IPS-NIHi11 (cell line): Measurements from ENCODE around the gene SNX30.

Experiments used
- DNase-seq: peaks from one replicate; pipeline ENCODE4 v3.0.0; 2012; ENCODE audit warnings: mixed read lengths, low spot score

Gene SNX30

DNA sequence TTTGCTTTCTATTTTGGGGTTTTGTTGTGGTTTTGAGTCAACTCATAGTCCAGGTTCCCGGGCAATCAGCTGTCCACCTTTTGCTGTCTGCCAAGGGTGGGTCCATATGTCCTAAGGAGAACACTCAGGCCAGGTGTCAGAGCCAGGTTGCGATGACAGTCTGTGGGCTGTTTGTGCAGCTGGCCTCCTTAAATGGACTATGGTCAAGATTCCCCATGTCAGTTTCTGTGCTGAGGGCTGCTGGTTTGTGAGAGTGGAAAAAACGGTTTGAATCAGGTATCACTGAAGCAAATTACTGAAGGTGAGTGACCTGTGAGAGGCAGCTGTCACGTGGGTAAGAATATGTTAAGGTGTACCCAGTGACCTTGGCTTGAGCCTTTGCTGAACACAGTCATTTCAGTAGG lies 33.0 kb downstream of the SNX30 start:
- no peak for DNase-seq

DNA sequence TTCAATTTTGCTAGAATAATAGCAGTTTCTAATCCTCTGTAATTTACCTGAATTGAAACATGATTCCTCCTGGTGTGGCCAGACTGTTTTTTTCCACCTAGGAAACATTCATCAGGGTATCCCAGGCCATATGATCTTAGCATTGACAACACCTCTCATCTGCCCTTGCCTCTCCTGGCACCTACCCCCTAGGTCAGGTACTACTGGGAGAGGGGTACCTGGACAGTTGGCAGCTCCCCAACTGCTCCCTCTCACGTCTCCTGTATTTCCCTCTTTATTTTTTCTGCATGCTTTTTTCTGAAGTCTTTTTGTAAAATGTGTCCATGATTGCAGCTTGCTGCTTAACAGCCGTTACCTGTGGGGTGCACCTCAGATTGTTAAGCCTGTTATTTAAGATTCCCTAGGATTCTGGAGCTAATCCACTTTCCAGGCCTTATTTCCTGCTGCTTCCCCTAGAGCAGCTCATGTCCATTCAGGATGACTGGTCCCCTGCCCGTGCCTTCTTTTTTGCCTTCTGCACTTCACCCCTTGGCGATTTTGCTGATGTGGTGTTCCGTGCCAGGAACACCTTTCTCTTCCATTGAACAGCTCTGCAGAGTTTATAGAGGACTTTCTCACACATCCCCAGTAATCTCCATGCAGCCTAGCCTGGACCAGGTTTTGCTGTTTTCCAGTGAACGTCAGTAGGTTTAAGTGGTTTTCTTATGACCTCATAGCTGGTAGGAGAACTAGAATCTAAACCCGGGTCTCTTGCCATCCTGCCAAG lies 33.6 kb downstream of the SNX30 start:
- peak; percentile 65 for DNase-seq

DNA sequence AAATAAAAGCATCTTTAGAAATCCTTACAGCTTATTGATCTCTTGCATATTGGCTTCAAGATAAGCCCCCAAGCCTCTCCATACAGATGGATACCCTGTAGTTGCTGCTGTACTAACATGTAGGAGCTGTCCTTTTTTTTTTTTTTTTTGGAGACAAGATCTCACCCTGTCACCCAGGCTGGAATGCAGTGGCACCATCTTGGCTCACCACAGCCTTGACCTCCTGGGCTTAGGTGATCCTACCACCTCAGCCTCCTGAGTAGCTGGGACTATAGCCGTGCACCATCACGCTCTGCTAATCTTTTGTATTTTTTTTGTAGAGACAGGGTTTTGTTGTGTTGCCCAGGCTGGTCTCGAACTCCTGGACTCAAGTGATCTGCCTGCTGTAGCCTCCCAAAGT lies 35.4 kb downstream of the SNX30 start:
- DNase-seq: no peak

DNA sequence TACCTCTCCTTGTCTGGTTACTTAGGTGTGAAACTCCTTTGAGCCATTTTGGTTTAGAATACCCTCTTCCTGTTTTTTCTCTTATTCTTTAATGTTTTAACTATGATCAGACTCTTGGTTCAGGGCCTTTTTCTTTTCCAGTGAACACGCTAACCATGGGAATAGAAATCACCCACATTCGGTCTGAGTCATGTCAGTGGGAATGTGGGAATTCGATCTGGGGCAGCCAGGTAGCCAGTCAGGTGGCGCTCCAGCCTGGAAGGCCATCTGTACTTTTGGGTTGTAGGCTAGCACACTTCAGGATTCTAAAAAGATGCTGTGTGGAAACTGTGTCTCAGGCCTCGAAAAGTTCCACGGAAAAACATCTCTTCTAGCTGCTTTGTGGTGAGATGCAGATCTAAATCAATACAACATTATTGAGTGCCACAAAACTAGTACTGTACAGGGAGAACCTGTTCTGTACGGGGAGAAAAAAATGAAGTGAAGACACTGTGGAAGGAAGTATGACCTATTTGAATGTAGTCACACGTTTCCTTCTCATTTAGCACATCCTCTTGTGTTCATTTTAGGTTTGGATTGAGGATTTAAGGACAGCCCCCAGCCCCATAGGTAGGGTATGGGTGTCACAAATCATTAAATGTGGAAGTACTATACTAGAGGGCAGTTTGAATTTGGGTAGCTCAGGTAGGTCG lies 36.4 kb downstream of the SNX30 start:
- no peak for DNase-seq

DNA sequence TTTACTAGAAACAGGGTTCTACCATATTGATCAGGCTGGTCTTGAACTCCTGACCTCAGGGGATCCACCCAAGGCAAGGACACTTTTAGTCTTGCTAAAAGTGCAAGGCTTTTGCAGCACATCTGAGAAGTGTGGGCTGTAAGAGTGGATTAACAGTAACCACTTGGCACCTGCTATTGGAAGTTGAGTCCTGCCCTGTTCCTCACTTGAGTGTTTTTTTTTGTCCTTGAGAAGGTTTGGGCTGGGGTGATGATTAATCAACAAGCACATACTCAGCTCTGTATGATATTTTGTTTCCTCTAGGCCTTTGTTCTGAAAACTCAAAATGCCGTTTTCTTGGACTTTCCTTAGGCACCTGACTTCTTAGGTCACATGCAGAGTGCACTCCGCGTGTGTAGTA lies 37.4 kb downstream of the SNX30 start:
- no peak for DNase-seq

DNA sequence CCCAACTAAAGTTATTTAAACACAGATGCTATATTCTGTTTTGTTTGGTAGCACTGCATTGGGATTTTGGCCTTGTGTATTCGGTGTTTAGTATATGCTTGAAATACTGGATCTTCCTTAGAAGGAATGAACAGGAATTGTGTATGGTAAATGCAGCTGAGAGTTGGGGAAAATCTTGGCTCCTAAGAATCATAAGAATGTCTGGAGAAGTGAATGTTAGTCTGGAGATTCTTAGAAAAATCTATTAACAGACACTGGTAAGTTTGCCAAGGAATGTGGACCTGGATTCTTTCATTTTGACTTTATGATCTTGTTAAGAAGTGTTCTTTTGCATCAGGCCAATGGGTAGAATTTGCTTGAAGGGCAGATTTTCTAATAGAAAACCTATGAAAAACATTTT lies 38.9 kb downstream of the SNX30 start:
- DNase-seq: no peak

DNA sequence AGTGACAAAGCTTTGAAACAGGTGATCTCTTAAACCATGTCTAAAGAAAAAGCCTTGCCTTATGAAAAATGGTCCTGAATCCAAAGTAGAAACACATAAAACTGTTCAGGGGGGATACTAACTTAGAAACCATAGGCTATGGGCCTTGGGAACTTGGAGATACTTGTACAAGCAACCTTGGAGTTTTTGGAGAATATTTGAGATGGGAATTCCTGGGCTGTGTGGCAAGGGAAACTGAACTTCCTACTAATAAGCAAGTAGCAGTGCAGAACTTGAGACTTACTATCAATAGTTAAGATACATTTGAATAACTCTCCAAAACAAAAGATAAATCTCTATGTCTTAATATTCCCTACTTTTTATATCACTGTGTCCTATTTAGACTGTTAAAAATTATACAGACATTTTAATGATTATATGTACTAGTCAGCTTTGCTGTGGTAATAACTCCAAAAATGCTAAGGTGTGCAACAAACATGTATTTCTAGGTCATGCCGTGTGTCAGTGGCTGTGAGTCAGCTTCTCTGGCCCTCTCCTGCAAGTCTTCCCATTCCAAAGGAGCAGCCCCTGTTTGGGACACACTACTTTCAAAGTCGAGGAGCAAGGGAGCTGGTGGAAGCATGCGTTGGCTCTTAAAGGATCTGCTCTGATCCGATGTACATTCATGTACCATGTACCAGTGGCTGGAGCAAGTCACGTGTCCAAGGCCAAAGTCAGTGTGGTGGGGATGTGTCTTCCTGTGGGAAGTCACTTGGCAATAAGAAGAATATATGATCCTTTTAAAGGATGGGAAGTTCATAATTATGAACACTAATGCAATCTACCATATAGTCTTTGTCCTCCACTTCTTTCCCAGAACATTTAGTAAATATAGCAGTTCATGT lies 39.6 kb downstream of the SNX30 start:
- no peak for DNase-seq

DNA sequence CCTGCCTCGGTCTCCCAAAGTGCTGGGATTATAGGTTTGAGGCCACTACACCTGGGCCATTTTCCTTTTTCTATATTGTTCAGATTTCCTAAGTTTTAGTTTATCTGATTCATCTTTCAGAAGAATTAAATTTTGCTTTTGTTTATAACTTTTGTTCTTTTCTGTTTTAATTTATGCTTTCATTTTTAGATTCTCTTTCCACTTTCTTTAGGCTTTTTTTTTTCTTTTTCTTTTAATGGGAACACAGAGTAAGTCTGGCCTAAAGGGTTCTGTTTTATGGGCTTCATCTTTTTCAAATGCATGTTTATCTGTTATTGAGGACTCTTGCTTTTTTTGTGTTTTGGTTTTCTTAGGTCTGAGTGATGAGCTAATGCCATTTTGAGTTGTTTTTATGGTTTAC lies 42.1 kb downstream of the SNX30 start:
- no peak for DNase-seq

DNA sequence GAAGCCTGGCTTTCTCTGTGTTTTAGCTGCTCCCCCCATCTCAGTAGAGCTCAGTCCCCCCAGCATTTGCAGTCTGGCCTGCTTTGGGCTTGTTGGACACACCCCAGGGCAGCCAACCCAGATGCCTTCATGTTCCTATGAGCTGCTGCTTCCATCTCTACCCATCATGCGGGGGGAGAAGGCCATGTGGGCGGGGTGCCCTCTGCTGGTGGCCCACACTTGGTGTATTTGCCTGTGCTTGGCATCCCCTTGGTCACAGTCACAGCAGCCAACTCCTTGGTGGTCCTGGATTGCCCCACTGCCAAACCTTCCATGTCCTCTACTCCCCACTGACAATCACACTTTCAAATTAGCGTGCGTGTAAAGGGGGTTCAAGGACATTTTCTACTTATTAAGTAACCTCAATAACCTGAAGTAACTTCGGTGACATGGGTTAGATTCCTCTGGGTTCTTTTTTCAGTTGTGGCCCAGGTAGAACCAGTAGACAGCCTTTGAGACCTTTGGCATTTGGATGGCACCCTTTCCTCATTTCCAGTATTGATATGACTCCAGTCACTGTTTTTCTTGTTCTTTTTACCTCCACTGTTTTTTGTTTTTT lies 42.8 kb downstream of the SNX30 start:
- DNase-seq: peak; percentile 75

DNA sequence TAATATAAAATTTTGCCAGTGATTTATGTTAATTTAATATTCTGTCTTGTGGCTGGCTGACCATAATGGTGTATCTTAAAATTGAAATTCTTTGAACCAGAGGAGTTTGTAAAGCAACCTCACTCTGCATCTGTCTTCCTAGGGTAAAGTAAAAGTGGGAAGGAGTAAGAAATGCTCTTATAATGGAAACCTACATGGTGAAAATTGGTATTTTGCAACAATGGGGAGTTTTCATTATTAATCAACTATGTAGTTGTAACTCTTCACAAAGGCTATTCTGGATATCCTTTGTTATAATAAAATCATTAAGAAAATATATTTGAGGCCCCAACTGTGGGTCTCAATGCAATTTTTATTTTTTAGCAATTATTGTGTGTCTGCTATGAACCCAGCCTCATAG lies 44.2 kb downstream of the SNX30 start:
- no peak for DNase-seq

DNA sequence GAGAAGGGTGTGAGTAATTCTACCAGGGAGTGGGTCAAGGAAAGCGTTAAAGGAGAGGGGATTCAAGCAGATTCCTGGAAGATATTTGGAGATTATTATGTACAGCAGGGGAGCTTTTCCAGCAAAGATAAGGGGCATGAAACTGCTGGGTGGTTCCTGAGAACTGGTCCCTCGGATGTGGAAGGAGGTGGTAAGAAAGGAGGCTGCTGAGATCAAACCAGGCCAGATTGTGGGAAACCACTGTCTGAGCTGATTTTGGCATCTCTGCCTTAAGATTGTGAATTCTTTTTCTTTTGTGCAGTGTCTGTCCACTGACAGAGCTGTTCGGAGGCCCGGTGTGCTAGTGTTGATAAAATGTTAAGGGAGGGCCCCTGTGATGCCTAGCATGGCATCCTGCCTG lies 45.4 kb downstream of the SNX30 start:
- no peak for DNase-seq

DNA sequence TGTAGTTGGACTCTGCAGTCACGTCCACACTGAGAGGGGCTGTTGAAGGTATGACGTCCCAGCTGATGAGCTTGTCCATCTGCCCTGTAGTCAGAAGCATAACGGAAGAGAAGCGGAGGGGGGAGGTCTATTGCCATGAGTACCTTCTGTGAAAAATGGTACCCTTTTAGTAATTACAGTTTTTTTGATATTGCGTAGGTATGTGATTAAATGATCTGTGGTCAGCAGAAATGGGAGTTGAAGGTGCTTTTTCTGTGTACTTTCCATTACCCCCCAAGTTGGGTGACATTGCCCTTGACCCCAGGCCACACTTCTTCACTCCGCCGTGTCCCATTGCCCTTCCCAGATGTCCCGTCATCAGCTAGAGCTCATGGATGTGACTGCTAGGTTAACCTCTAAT lies 45.9 kb downstream of the SNX30 start:
- DNase-seq: no peak

DNA sequence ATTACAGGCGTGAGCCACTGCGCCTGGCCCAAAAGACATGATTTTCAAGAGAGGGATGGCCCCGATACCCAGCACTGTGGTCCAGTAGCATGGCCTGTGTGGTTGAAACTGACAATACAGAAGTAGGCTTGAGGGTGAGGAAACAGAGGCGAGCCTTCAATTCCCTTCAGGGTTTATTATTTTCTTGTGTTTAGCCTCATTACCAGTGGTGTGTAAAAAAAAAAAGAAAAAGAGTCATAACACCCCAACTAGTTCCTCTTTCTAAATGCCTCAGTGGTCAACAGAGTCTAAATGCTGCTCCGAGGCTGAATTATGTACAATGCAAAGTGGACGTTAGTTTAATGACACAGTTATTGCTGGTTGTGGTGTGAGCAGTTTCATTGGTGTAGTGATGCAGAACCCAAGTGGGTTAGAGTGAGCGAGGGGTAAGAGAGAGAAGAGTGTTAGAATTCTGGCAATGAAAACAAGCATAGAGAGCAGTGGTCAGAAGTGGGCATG lies 58.8 kb downstream of the SNX30 start:
- DNase-seq: no peak

DNA sequence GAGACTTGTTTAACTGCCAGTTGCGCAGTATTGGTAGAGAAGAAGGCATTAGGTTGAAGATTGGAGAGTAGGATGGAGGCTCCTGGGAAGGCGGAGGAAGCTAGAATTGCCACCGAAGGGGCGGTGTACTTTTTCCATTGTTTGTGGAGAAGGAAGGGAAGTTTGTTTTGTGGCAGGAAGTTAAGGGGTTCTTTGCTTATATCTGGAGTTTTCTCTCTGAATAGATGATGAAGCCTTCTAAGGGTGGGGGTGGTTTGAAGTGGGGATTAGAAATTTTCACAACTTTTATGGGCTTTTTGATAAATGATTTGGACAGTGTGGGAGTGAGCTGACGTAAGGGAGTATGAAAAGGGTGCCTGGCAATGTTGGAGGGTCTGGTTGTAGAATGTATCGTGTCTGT lies 59.3 kb downstream of the SNX30 start:
- DNase-seq: no peak

DNA sequence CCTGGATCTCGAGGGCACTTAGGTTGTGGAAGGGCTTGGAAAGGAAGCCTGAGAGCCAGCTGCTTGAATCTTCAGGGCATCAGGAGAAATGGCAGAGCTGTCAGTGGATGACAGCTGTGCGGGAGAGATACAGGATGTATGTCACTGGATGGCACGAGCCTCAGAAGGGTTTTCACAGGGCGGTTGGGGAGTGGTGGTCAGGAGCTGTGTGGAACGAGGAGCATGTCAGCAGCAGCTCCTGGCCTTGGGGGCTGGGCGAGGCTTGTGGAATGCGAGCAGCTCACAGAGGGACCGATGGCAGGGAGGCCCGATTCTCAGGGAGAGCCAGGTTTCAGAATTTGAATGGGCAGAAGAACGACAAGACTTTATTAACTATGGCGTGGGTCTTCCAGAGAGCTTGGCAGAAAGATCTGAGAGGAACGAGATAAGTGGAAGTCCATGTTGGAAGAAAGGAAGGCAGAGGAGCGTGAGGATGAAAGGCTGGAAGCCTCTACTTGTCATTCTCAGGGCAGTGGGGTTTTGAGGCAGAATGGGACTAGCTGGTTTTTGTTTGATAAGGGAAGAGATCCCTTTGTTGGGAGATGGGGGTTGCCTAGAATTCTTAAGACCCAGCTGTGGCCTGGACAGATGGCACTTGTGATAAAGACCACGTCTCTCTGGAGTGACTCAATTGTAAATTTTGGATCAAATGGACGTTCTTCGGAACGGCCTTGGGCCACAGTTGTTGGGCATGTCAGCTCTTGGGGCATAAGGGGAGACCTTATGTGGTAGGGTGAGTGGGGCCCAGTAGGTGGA lies 60.3 kb downstream of the SNX30 start:
- peak; percentile 24 for DNase-seq

DNA sequence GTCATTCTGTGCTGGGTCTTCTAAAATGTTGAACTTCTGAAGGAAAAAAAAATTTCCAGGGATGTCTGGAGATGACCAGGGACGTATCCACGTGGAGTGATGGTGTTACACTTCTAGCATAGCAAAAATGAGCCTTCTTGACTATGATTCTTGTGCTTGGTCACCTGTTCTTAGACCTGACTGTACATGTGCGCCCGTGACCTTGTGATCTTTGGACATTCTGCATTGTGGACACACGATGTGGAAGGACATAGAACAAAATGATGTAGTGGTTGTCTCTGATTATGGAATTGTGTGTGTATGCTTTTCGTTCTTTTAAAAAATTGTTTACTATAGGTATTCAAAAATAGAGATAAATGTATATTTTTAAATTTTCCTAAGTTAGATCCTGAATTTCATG lies 61.0 kb downstream of the SNX30 start:
- no peak for DNase-seq

DNA sequence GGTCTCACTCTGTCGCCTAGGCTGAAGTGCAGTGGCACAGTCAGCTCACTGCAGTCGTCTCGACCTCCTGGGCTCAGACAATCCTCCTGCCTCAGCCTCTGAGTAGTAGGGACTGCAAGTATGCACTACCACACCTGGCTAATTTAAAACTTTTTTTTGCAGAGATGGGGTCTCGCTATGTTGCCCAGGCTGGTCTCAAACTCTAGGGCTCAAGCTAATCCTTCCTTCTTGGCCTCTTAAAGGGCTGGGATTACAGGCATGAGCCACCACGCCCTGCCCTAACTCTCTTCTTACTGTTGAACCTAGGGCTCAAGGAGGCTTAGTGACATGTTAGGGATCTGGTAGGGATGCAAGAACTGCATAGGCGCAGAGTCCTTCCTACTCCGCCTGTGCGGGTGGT lies 65.3 kb downstream of the SNX30 start:
- DNase-seq: no peak

DNA sequence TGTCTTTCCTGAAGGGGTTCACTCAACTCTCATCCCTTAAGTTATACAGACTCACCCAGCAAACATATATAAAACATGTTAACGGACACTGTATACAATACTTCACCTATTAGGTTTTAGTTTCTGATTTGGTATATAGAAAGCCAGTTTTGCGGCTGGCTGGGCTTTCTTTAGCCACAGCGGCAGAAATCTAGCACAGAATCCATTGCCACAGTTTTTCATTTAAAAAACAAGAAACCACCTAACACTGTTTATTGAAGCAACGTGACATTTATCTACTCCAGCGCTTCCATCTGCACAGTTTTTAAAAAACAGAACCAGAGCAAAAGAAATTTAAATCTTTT lies 67.3 kb downstream of the SNX30 start:
- DNase-seq: no peak

DNA sequence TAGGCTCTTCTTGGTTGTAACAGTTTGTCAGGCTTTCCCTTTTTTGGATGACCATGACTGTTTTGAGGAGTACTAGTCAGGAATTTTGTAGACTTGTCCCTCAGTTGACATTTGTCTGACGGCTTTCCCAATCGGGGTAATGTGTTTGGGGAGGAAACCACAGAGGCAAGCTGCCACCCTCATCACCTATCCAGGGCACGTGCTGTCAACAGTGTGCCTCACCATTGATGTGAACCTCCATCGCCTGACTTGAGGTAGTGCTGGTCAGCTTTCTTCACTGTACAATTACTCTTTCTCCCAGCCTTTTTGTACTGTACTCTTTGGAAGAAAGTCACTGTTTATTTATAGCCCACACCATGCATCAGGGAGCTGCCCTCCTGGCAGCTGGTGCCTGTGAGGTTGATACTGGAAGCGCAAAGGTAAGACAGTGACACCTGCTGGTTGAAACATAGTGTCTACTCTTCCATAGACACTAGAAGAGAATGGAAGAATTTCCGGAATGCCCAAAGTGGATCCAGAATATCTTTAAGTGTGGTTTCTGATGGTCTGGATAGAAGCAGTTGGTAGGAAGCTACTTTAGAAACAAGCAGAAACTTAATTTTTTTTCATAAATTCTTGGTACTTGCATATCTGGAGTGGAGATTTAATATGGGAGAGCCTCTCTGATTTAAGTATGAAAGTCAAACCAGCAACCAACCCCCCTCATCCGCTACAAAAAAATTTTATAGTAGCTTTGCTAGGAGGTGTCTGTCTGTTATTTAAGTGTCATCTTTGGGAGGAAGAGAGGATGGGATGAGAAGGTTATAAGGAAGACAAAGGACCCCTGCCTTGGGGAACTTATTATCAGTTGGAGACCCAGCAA lies 69.3 kb downstream of the SNX30 start:
- DNase-seq: peak; percentile 75

DNA sequence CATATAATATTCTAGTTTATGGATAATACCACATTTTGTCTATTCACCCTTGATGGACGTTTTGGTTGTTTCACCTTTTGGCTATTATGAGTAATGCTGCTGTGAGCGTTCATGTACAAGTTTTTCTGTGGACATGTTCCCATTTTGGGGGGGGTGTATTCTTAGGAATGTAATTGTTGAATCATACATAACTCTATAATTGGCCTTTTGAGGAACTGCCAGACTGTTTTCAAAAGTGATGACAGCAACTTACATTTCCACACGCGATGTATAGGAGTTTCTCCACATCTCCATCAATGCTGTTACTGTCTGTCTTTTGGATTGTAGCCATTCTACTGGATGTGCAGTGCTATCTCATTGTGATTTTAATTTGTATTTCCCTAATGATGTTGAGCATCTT lies 70.3 kb downstream of the SNX30 start:
- no peak for DNase-seq

DNA sequence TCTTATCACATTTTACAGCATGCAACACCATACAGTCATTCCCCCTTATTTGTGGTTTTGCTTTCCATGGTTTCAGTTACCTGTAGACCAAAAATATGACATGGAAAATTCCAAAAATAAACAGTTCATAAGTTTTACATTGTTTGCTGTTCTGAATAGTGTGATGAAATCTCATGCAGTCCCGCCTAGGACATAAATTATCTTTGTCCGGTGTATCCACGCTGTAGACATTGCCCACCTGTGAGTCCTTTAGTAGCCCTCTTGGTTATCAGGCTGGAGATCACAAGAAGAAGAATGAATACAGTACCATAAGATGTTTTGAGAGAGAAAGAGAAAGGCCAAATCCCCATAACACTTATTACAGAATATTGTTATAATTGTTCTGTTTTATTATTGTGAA lies 72.1 kb downstream of the SNX30 start:
- no peak for DNase-seq
